GM21367 (cell line): ENCODE data around the gene RREB1.
"Not testable (repeated sequence)": the region's sequence is repeated elsewhere in the genome, so short reads cannot be mapped to it uniquely, and the experiment has no call there.

Experiments
- ATAC-seq: cut with Tn5 transposase; IDR thresholded peaks from one replicate; pipeline ENCODE4 v1.9.1; 2021; ENCODE audit not compliant: unreplicated experiment

RREB1 gene

DNA sequence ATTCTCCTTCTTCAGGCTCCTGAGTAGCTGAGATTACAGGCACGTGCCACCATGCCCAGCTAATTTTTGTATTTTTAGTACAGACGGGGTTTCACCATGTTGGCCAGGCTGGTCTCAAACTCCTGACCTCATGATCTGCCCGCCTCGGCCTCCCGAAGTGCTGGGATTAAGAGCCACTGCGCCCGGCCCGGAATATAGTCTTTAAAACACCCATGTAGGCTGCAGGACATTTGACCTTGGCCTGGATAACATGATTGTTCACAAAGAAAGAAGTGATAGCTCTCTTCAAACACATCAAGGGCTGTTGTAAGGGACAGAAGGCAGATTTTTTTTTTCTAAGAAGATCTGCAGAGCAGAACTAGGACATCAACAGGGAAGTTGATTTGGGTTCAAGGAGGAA lies 166.8 kb downstream of the RREB1 start:
- ATAC-seq = not testable (repeated sequence)

DNA sequence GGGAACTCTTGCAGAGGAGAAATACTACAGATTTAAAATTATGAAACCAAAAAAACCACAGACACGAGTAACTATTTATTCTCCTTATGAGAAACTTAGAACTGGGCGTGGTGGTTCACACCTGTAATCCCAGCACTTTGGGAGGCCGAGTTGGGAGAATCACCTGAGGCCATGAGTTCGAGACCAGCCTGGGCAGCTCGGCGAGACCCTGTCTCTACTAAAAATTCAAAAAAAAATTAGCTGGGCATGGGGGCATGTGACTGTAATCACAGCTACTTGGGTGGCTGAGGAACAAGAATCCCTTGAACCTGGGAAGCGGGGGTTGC lies 168.4 kb downstream of the RREB1 start:
- no peak for ATAC-seq

DNA sequence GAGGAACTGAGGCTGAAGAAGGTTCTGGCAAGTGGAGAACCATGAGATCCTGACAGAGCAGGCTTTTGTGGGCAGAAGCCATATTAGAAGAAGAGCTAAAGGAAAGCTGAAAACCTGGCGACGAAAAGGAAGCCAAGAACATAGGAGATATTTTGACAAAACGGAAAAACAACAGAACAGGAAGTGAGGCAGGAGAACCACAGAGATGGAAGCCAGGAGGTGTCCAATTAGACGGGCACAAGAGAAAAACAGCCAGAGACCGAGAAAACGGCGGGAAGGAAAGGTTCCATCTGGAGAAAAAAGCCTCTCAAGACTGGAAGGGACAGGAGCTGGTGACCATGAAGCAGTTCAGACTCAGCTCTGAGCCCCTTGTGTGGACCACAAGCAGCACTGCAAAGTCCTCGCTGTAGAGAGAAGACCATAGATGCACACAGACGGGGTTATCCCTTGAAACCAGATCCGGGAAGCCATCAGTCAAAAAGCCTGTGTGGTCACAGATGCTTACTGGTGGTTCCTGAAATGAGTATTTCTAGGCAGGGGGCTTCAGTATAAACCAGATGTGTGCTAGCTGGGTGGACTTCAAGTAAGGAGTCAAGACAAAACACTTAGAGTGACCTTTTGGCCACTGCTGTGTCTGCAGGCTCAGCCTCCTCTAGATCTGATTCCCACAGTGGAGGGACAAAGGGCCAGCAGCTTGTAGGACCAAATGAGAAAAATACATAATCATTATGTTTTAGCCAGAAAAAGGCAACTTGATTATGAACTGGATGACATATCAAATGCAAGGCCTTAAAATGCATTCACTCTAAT lies 174.5 kb downstream of the RREB1 start:
- ATAC-seq = no peak

DNA sequence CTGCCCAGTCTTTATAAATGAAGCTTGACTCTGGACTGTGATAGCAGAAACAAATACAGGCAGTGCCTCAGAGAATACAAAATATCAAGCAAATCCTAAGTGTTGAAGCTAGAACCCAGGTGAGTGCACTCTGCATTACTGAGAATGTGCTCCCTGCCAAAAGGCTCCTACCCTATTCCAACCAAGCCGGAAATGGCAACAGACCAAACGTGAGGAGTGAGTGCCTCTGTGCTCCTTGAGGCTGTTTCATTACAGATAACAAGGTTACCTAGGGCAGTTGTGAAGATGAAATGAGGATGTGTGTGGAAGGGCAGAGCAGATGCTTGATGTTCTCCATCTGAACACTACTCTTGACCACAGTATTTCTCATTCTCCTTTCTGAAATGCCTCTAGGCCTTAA lies 175.9 kb downstream of the RREB1 start:
- ATAC-seq = no peak

DNA sequence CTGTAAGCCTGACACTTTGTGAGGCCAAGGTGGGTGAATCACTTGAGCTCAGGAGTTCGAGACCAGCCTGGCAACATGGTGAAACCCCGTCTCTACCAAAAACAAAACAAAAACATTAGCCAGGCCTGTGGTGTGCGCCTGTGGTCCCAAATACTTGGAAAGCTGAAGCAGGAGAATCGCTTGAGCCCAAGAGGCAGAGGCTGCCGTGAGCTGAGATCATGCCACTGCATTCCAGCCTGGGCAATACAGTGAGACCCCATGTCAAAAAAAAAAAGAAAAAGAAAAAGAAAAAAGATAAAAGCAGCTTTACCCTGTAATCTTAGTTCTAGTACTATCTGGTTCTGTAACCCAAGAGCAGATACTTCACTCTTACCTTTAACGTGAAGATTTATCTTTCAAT lies 177.7 kb downstream of the RREB1 start:
- ATAC-seq = no peak

DNA sequence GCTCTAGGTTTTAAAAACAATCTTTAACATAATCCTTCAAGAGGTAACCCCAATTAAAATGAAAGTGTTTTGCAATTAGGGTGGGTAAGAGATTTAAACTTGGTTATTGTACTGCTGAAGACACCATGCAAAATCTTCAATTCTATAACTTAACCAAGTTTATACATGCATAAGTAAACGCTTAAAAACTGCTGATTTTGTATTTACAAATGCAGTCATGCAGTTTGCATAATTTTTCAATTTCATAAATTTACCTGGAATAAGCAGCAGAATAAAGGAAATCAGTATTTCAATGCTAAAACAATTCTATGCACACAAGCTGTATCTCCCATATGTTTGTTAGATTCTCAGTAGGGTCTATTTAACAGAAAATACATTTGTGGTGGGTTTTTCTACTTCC lies 182.3 kb downstream of the RREB1 start:
- no peak for ATAC-seq

DNA sequence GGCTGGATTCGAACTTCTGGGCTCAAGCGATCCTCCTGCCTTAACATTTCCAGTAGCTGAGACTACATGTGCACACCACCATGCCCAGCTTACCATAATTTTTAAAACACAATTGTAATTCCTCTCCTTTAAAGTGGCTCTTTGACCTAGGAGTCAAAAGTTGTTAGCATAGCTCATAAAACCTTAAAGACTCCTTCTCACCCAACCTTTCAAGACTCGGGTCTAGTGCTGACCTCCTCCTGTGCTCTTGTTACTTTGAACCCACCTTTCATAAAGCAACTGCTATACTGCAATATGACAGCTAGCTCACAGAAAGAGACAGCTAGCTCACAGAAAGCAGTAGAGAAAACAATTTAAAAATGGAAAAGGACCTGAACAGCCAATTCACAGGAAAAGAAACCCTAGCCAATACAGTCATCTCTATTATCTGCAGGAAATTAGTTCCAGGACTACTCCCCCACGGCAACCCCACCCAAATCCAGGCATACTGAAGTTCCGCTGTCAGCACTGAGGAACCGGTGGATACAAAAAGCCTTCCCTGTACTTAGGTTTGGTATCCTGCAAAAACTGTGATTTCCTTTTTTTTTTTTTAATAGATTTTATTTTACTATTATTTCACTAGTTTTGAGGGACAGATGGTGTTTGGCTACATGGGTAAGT lies 185.0 kb downstream of the RREB1 start:
- ATAC-seq = no peak

DNA sequence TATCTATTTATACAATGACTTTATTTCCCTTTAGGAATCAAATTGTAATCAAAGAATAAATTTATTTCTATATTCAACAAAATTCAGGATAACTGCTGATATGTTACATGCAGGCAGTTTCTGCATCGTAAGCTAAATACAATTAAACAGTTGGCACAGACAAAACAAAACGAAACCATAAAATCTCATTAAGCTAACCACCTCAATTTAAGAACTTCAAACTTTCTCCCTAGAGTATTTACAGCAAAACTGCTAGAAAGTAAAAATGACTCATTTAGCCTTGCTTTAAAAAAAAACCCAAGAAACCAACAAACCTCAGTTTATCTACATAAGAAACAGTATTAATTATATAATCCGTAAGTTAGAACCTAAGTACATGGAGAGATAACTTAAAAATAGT lies 188.2 kb downstream of the RREB1 start:
- no peak for ATAC-seq

DNA sequence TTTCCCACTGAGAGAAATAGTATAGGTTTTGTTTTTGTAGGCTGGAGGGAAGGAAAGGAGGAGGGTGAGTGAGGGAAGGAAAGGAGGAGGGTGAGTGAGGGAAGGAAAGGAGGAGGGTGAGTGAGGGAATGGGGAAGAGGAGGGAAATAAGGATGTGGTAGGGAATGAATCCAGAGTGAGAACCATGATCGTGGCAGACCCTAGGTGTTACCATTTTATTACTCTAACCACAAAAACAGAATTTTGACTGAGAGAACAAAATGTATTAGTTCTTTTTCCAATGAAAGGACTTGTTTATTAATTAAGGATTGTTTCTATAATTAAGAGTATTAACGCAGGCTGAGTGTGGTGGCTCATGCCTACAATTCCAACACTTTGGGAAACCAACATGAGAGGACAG lies 188.8 kb downstream of the RREB1 start:
- no peak for ATAC-seq

DNA sequence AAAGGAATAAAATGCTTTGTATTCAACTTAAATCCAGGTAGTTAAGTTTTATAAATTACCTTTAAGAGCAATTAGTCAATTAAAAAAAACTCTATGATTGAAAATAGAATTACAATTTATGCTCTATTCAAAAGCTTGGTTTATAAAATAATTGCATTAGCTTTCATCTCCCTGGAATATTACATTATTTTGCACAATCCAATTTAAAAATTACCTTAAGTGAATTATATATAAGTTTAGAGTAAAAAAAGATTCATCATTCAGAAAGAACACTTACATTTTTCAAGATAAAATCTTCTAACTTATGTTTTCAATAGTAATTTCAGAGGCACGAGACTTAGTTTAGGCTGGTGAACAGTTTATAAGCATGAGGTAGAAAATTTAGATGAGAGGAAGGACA lies 190.4 kb downstream of the RREB1 start:
- no peak for ATAC-seq

DNA sequence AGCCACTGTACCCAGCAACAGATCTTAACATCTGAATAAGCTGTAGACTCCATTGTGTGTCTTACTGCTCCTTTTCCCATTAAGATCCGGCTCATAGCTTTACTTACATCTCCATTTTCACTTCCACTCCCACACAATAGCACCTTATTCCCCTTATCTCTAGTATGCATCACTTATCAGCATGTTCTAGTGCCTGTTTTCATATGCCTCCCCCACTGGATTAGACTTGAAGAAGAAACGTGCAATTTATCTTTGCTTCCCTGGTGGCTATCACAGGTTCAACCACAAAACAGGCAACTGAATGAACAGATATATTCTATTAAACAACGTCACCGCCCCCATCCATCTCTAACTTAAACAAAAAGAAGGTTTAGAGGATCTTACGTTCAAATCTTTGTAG lies 193.2 kb downstream of the RREB1 start:
- no peak for ATAC-seq
